HG03439 (cell line): ENCODE measurements around the gene CENPP.

Experiments
- ATAC-seq: cut with Tn5 transposase; IDR thresholded peaks from one replicate; pipeline ENCODE4 v1.9.1; 2021; ENCODE audit warnings: mild to moderate bottlenecking, moderate library complexity; ENCODE audit not compliant: unreplicated experiment

CENPP gene

GRCh38 chr9:92474587-92474986, 148.8 kb downstream of the CENPP start:
- ATAC-seq: no peak

- no peak for ATAC-seq
Observed at GRCh38 chr9:92476962-92477361, 151.2 kb downstream of the CENPP start.

DNA sequence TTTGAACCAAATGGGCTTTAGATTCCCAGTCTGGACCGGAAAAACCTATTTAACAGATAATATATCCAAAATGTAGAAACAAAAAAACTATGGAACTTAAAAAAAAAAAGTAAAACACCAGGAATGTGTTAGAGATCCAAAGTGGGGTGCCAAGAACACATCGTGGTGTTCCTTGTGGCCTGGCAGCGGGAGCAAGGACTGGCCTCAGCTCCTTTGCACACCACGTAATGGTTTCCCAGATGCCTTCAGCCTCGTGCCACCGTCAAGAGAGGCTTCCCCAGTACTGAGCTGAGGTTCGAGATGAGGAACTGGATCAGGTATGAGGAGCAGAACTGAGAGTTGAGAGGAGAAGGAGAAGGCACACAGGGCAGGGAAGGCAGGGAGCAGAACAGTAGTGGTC, 153.0 kb downstream of the CENPP start:
- no peak for ATAC-seq

DNA sequence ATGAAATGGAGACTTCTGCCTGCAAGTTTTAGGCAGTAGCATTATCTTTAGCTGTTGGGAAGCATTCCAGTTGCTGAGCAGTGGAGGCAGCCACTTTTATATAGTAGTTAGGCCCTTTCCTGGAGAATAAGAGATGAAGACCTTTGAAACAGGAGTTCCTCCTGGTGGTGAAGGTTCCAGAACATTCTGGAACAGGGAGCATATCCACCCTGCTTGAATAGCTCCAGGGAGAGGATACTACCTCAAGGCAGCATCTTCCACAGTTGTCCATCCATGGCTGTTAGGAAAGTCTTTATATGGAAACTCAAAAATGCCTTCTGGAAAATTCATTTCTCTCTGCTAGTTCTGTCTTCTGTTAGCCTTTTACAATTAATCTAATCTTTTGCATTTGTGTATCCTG, 153.6 kb downstream of the CENPP start:
- no peak for ATAC-seq

GRCh38 chr9:92480291-92480771, 154.6 kb downstream of the CENPP start:
- ATAC-seq: no peak

DNA sequence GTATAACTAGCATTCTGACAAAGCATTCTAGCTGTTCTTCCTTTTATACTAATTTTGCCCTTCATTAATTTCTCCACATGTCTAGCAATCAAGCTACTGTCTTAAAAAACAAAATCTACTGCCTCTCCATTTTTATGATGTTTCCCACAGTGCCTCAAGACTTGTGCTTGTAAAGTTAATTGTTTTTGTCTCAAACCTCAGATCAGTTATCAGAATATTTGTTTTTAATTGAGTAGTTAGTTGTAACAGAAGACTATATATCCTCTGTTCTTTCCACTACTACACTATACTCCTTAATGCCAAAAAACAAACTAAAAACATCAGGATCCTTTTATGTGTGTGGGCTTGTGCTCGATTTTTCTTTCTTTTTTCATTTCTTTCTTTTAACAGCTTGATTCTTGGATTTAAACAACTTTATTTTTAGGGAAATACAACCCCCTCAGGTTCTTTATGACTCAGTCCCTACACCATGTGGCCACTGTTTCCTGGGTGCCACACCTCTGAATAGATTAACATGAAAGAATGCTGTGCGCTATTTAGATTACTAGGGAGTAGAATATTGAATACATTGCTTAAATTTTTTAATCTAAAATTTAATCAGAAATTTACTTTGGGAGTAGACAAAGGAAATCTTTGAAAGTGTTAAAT, 155.4 kb downstream of the CENPP start:
- no peak for ATAC-seq

DNA sequence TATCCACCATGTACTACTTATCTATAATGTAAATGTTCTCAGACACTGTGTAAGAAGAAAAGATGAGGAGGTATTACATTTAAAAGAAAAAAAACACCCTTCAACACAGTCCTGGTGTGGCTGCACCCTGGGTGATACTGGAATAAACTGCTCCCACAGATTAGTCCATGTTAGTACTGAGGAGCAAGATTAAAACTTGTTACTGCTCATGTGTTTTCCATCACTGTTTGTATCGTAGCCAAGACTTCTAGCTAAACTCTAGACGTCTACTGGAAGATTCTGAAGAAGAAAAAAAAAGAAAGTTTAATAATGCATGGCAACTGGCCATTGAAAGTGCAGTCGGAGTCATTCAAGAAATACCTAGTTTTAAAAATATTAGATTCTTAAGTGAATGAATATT, 156.6 kb downstream of the CENPP start, which contains the start of gene ASPN:
TSS of gene ASPN (minus strand) at position 178 of the 400 bp plus-strand sequence.
- no peak for ATAC-seq

- ATAC-seq: no peak
Observed at GRCh38 chr9:92482805-92483204, 157.1 kb downstream of the CENPP start.

DNA sequence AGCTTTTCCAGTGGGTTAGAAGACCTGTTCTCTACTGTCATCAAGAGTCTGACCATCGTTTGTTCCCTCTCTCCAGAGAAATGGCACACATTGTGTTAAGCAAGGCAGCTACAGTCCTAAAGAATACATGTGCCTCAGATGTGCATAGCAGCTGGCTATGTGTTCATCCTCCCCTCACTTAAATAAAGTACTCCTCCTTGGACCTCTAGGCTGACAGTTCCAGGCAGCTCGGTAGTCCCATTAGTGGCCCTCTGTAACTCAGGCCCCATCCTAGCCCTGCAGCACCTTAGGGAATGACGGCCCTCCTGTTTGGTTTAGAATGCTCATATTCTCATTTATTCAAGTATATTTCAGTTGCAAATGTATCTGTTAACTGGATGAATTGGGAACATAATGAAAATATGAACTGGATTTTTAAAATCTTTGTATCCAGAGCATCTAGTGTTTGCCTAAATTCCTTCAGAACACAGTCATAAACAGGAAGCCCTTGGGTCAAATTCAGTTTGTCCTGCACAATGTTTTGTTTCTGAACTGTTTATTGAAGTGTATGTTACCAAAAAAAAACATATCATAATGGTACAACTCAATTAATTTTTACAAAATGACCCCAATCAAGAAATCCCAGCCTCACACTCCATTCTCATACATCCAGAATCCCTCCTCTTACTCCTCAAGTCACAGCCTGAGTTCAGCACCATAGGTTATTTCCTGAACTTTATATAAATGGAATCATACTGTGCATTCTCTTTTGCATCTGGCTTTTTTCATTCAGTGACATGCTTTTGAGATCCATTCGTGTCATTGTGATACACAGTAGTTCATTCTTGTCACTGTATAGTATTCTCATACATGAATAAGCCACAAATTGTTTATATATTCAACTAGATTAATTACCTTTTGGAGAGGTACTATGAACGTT, 158.1 kb downstream of the CENPP start:
- no peak for ATAC-seq

- ATAC-seq: no peak
Observed at GRCh38 chr9:92484563-92484962, 158.8 kb downstream of the CENPP start.

GRCh38 chr9:92486371-92486770, 160.6 kb downstream of the CENPP start:
- ATAC-seq: no peak

DNA sequence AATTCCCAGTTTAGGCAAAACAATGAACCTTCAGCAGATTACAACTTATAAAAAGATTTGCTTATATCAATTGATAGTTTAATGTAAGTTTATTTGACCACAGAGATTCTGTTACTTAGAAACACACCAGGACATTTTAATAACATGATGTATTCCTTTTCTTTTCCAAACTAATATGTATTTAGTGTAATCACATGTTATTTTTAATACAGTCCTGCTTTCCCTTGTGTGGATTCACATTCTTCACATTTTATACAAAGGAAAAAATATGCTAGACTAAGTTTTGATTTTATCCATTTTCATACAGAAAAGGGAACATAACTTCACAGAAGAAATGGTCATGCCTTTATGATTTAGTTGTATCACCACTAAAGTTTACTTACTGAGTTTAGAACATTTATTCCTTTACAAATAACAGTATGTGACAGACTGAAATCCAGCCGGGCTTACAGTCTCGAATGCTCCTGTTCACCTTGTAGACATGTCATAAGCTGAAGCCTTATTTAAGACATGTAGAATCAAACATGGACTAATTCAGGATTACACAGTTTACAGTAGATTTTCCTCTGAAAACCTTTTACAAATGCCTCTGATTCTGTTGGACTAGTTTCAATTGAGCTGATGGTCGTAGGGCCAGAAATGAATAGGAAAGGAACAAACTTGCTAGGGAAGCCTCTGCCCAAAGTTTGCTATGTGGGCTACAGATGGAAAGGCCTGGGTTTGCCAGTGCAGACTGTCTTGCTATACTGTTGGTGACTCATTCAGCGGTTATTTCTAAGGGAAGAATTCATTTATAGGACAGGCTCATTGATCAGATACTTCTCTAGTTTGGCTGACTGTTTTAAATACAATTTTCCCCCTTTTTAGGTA, 163.2 kb downstream of the CENPP start:
- ATAC-seq: no peak

- ATAC-seq: no peak
Observed at GRCh38 chr9:92492781-92493401, 167.1 kb downstream of the CENPP start.

DNA sequence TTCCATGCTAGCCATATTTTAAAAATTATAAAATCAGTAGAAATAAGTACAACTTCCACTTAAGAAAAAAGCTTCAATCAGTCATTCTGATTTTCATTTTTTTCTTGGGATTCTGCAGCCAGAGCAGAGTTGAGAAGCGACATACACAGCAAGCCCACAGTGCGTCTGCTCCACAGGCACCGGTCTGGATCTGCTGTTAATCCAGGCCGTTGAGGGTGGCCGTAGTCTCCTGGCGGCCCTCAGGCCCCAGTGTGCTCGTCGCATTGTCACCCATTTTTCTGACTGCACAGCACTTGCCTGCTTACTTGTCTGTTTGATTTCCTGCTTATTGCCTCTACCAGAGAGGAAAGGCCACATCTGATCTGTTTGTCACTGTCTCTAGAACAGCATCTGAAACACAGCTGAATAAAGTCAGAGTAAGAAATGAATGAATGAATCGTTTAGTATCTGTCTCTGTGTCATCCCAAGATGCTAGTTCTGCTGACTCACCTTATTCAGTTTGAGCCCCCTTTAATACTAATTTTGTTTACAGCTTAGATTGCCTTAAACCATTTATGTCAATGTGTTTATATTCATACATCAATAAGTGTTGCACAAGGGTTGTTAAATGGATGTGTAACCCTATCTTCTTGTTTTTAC, 168.1 kb downstream of the CENPP start:
- no peak for ATAC-seq

GRCh38 chr9:92494856-92495255, 169.1 kb downstream of the CENPP start:
- no peak for ATAC-seq

GRCh38 chr9:92496396-92497176, 170.8 kb downstream of the CENPP start:
- ATAC-seq: no peak

DNA sequence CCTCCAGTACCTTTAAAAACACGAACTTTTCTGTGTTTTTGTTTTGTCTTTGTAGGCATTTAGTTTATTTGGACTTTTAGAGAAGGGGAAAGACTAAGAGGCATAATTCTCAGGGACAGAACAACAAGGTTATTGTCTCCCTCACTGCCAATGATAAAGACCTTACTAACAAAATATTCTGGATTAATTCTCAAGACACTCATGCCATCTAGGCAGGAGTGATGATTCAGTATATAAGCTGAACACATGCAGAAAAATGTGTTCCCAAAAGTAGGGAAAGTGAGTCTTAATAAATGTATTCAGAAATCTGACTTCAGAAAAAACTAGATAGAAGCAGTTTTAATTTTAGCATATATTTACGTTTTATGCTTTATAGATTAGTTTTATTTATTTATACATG, 173.9 kb downstream of the CENPP start:
- ATAC-seq: no peak

- no peak for ATAC-seq
Observed at GRCh38 chr9:92500725-92501124, 175.0 kb downstream of the CENPP start.

GRCh38 chr9:92501671-92502393, 176.1 kb downstream of the CENPP start:
- ATAC-seq: no peak
